GM12874 (cell line): ENCODE data around the gene XRCC3.

Experiments
- TF ChIP-seq, protein P1 (sequence below): IDR thresholded peaks from 2 replicates; pipeline ENCODE4 v1.5.1; 2011; ENCODE audit warnings: low read depth, mild to moderate bottlenecking, control low read depth, low read length, moderate library complexity; ENCODE audit not compliant: insufficient read depth

XRCC3 gene

DNA sequence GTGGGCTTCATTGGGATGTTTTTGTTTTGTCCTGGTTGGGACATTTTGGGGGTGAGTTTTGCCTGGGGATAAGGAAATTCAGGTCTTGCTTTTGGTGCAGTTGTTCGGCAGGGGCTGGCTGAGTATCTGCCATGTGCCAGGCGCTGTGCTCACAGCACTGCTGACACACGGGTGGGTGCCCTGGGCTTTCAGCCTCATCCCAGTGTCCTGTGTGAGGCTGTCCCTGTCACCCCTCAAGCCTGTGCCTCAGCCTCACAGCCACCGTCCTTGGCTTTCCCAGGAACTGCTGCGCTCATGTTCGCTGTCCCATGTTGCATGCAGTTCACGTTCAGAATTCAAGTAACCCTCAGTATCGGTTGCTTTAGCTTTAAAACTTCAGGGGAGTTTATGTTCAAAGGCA is 24.9 kb downstream of the XRCC3 start:
- TF ChIP-seq, protein P1, sequence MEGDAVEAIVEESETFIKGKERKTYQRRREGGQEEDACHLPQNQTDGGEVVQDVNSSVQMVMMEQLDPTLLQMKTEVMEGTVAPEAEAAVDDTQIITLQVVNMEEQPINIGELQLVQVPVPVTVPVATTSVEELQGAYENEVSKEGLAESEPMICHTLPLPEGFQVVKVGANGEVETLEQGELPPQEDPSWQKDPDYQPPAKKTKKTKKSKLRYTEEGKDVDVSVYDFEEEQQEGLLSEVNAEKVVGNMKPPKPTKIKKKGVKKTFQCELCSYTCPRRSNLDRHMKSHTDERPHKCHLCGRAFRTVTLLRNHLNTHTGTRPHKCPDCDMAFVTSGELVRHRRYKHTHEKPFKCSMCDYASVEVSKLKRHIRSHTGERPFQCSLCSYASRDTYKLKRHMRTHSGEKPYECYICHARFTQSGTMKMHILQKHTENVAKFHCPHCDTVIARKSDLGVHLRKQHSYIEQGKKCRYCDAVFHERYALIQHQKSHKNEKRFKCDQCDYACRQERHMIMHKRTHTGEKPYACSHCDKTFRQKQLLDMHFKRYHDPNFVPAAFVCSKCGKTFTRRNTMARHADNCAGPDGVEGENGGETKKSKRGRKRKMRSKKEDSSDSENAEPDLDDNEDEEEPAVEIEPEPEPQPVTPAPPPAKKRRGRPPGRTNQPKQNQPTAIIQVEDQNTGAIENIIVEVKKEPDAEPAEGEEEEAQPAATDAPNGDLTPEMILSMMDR = no peak

DNA sequence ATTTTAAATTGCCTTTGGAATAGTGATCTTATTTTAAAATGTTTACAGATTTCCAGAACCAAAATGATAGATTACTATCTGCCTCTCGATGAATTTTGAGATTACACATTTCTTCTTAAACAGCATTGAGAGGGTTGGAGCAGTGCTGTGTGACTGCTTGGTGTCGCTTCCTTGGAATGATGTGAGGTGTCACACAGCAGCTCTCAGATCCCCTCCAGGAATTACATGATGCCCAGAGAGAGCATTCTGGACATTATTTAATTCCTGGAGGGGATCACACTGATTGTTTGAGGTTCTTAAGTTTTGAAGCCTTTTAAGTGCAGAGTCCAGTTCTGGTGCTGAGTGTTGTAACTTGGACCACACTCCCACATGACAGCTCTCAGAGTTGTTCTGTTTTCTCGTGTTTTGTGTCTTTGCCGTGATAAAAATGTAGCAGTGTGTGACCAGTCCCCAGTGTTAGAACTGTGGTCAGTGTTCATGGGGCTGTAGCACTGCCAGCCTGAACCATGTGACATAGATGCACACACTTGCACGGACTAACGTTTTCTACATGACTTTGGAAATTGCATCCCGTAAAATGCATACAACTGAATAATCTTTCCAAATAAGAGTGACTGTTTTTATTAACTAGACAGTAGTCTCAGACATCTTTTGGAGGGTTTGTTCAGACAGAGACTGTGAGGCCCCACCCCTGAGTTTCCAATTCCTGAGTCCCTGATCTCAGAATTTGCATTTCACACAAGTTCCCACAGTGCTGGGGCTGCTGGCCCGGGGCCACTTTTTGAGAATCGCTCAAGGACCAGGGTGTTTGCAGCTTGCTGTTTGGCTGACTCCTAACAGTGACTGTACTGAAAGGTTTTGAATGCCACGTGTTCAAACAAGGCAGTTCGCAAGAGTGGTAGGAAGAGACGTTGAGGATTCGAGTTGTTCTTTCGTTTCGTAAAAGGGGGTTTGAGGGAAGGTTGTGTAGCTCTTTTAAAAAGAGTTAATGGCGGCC is 26.0 kb downstream of the XRCC3 start:
- TF ChIP-seq, protein P1 = no peak

DNA sequence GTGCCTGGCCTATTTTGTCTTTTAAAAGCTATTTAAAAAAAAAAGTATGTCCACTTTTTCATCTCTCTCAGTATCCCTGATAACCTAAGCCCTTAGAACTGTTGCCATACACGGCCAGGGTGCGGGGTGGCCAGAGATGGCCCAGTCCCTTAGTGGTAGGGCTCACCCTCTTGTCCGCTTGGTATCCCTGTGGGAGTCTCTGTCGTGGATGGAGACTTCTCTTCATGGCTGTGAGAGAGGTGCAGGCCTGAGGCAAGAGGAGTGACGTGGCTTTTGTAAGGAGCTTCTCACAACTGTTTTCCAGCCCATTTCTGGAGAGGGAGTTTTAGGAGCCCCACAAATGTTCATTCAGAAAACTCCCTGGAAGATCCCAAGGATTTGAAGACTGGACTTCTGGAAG is 26.8 kb downstream of the XRCC3 start:
- TF ChIP-seq, protein P1 = no peak

DNA sequence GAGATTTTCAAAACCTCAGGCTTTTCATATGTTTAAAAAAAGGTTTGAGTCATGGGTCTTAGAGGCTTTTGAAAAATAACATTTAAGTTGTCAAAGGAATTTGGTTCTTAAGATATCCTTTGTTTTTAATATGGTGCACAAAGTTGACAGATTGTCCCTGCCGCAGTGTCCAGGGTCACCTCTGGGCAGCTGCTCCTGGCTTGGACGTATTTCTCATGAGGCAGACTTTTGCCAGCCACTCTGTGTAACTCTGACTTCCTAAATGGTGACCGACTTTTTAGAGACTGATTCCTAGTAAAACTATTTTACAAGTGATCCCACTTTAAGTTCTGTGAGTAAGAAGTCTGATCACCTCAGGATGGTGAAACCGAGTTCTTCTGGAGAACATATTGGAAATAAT is 27.5 kb downstream of the XRCC3 start:
- TF ChIP-seq, protein P1 = no peak

DNA sequence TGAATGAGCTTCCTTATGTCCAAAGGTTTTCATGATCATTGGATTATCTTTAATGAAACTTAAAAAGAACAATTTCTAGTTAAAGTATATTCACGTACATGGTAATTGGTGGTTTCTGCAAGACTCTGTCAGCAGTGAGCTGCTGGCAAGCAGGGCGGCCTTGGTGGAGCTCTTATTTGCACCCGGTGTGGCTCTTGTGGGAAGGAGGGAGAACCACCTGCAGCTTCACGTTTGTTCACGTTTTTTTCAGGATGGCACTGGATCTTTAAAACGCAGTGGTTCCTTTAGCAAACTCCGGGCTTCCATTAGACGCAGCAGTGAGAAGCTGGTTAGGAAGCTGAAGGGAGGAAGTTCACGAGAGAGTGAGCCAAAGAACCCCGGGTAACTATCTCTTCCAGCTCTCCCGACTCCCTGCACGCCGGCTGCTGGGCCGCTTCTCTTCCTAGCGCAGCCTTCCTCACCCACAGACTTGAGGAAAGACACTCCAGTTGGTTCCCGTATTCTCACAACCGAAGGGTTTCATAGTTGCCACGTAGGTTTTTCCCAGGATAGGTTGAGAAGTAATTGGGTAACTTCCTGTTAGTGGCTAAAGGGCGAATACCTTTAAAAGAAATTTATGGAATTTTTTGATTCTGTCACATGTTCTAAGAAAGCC is 28.3 kb downstream of the XRCC3 start:
- TF ChIP-seq, protein P1 = no peak

DNA sequence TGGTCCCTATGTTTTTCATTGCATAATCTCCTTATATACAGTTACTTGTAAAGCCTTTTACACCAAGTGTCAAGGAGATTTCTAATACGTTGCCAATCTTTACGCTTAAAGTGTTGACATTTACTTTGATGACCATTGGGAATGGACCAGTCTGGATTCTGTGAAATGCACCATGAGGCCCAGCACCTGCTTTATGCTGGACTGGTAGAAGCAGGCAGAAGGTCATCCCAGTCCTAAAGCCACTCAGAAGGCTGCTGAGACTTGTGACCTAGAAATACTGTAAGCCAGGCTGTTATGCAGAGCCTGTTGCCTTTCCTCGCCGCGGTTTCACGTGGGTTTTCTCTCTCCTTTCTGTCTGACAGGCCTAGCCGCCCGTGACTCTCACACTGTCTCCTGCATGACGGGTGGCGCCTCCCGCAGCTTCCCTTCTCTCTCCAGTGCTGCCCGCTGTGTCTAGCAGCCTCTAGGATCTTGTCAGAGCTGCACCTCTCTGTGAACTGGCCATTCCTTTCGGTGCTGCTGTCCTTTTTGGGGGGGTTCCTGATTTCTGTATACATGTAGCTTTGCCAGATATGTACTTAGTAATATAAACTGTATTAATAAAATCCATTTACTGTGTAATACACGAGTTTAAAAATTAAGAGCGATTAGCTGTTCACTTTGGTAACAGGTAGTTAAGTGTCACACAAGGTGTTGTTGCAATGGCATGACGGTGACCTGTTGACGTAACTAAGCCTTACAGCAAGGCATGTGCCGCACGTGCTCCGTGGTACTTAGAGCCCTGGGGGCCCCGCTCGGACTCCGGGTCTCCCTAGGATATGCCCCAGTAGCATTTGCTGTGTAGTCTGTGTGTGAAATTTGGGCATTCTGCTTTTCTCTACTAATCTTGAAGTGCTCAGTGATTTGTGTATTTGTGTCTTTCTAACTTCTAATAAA is 29.7 kb downstream of the XRCC3 start:
- TF ChIP-seq, protein P1 = no peak

DNA sequence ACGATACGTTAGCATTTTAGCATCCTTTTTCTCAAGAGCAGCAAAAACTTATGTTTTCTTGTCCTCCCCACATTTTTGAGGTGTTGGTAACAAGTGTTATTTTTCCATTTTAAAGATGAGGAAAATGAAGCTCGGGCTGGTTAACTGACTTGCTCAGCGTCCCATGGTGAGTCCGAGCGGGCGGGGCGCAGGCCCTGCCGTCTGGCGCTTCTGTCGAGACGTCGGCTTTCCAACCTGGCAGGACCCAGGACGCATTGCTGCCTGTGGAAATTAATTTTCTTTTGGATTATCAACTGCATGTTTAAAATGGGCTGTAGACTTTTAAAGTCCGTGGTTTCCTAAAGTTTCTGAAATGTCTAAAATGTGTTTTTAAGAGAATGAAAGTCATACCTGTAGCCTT is 30.4 kb downstream of the XRCC3 start:
- TF ChIP-seq, protein P1 = no peak
